Prostate gland (tissue), 2 donors: ENCODE results near the gene FANCB. TPM values are rescaled to one million over a fixed set of nuclear protein-coding genes. Genes with fewer than 3 reads are reported as not detected.

Source experiments
- DNase-seq: peaks from one replicate; pipeline ENCODE4 v3.0.0-alpha.2; 2019; ENCODE audit warnings: low spot score
- H3K27ac ChIP-seq, 2 donors: fragments of 200-600 bp; sonication (generic); 2 replicates each; pipeline ENCODE4 v1.5.1; 2017 to 2019
- H3K27me3 ChIP-seq: fragments of 200-600 bp; sonication (generic); replicated peaks from 2 replicates; pipeline ENCODE4 v1.5.1; 2019; ENCODE audit not compliant: insufficient read depth
- H3K36me3 ChIP-seq, 2 donors: fragments of 200-600 bp; sonication (generic); 1 replicate in 1 of 2; 2 replicates in 1 of 2; pipeline versions ENCODE4 v1.5.1 to v1.8.1; 2017 to 2019
- H3K4me1 ChIP-seq: fragments of 200-600 bp; sonication (generic); replicated peaks from 2 replicates; pipeline ENCODE4 v1.5.1; 2019
- H3K4me3 ChIP-seq, 2 donors: fragments of 200-600 bp; sonication (generic); 2 replicates each; pipeline ENCODE4 v1.5.1; 2017 to 2019
- H3K9me3 ChIP-seq: fragments of 200-600 bp; sonication (generic); 2 replicates; pipeline ENCODE4 v1.5.1; 2017
- CTCF ChIP-seq, 4 experiments: fragments of 200-600 bp in 2 of 4; fragments of 450-650 bp in 2 of 4; sonication (generic) in 2 of 4; IDR thresholded peaks; 1 replicate in 3 of 4; 2 replicates in 1 of 4; pipeline ENCODE4 v1.5.1; 2016 to 2019; ENCODE audit warnings: antibody characterized with exemption in 4 of 4, mild to moderate bottlenecking in 2 of 4, moderate library complexity in 2 of 4
- POLR2A ChIP-seq: fragments of 450-650 bp; IDR thresholded peaks from one replicate; pipeline ENCODE4 v1.6.1; 2016; ENCODE audit warnings: antibody characterized with exemption, mild to moderate bottlenecking
- POLR2AphosphoS5 ChIP-seq: sonication (generic); formaldehyde crosslinking; IDR thresholded peaks from one replicate; pipeline ENCODE4 v1.6.1; 2017; ENCODE audit warnings: antibody characterized with exemption
- WGBS: methylation state at CpG from one replicate; pipeline ENCODE4 v1.1.5; 2018; 5-methylcytosine and 5-hydroxymethylcytosine counted together
- intact Hi-C: fragments of 100-400 bp; cut with DNase I; formaldehyde crosslinking; loops from one replicate; pipeline ENCODE4 v1.14.2; 2022
- total RNA-seq, 2 donors: library from RNA; depleted of rRNA; stranded (reverse); fragments of >200 nt; gene quantifications; one replicate each; pipeline ENCODE4 v1.1.0, GENCODE V29; 2016

The FANCB gene
- 1 to 10 TPM; 2.4 to 5.1 TPM for total RNA-seq

GRCh38 chrX:14872851-14873675, at the start of gene FANCB, which contains the start of gene MOSPD2:
FANCB (minus strand) TSS chrX:14873069; CDS start chrX:14865510, 7,559 bp downstream.
MOSPD2 (plus strand) TSS chrX:14873421; CDS start chrX:14873529, 108 bp downstream.
- Histone ChIP-seq H3K4me3 (peak within 1 kb of the TSS; percentile 54 to 55), H3K36me3 (no peaks in the 10 kb centered on the region), H3K27me3 (no peaks in the 10 kb centered on the region), H3K27ac (peak within 1 kb of the TSS; percentile 73 to 82), H3K9me3 (no peaks in the 10 kb centered on the region), H3K4me1 (no peaks in the 10 kb centered on the region)
- under 1% methylated on average over 71 of the region's 78 CpGs for WGBS
- TF ChIP-seq CTCF (IDR thresholded peaks at IDR 0.05) (no peak), POLR2A (peak; percentile 53), POLR2AphosphoS5 (peak; percentile 86)
- peak; percentile 88 for DNase-seq
- intact Hi-C loops: no loop called here

GRCh38 chrX:14922437-14922836, 49.6 kb upstream of the FANCB start:
- Histone ChIP-seq H3K4me1 (no peaks in the 10 kb centered on the region), H3K4me3 (no peak overlapping the region), H3K9me3 (no peaks in the 10 kb centered on the region), H3K27me3 (no peaks in the 10 kb centered on the region), H3K36me3 (no peaks in the 10 kb centered on the region), H3K27ac (no peak overlapping the region)
- intact Hi-C loops: no loop called here
- DNase-seq: no peak
- TF ChIP-seq CTCF (IDR thresholded peaks at IDR 0.05): no peak
- no peak for TF ChIP-seq POLR2AphosphoS5
- WGBS: 76% methylated on average over 6 of the region's 6 CpGs

- intact Hi-C loops: no loop called here
- TF ChIP-seq CTCF (IDR thresholded peaks at IDR 0.05): no peak
- TF ChIP-seq POLR2AphosphoS5: no peak
- TF ChIP-seq POLR2A: no peak
- DNase-seq: no peak
- Histone ChIP-seq H3K36me3 (no peaks in the 10 kb centered on the region), H3K27me3 (no peaks in the 10 kb centered on the region), H3K9me3 (no peaks in the 10 kb centered on the region), H3K27ac (no peak overlapping the region), H3K4me3 (no peak overlapping the region), H3K4me1 (no peaks in the 10 kb centered on the region)
- 83% methylated on average over 2 of the region's 2 CpGs for WGBS
These were observed 47.3 kb upstream of the FANCB start for GRCh38 chrX:14920196-14920595.

GRCh38 chrX:14919407-14919806, 46.5 kb upstream of the FANCB start:
- no peaks in the 10 kb centered on the region for H3K27me3 ChIP-seq
- TF ChIP-seq CTCF (IDR thresholded peaks at IDR 0.05) (no peak), POLR2A (no peak), POLR2AphosphoS5 (no peak)
- H3K9me3 ChIP-seq: no peaks in the 10 kb centered on the region
- 15% methylated on average over 2 of the region's 2 CpGs for WGBS
- DNase-seq: no peak
- H3K4me3 ChIP-seq: no peak overlapping the region
- intact Hi-C loops: no loop called here
- no peaks in the 10 kb centered on the region for H3K4me1 ChIP-seq
- no peaks in the 10 kb centered on the region for H3K36me3 ChIP-seq
- H3K27ac ChIP-seq: no peak overlapping the region
